Fibroblast of skin of back (primary cell): ENCODE results near the gene FETUB.
A peak's percentile ranks its signal among the peaks of the same experiment; 100 is the strongest.
"Not testable (repeated sequence)": the region's sequence is repeated elsewhere in the genome, so short reads cannot be mapped to it uniquely, and the experiment has no call there.

Experiments
- DNase-seq: peaks from one replicate; pipeline ENCODE4 v3.0.0-alpha.2; 2013

FETUB gene

GRCh38 chr3:186613637-186614265 is 26.4 kb upstream of the FETUB start:
- peak; percentile 4 for DNase-seq

GRCh38 chr3:186614266-186614596 is 26.0 kb upstream of the FETUB start:
- no peak for DNase-seq

DNA sequence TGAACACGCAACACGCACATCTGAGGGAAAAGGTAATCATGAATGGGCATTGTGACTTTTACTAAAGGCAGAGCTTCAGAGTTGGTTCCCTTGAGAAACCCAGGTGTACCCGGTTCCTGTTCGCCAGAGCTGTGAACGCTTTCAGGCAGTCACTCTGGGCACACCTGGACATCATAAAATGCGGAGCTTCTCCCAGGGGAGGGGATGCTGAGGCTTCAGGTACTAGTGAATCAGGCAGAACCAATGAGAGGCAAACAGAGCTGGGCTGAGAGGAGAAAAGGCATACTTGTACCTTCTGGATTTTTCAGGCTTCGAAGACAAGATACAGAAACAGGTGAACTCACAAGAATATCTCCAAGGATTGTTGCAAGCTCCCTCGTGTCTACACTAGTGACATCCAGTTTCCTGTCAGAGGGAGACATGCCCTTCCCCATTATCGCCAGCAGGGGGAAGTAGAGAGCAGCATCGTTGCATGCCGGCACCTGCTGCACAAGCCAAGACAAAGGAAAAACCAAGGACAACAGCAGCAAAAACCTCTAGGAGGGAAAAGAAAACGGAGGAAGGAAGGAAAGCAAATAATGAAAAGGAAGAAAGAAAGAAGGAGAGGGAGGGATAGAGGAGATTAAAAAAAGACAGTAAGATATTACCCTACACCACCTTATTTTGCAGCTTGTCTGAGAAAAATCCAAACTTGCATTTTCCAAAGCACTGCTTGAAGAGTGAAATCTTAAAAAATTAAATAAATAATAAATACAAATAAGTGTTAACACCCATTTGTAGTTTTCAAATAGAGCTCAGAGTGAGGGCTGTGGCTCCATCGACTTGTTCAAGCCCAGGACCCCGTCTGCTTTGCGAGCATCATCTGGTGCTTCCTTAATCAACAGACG is 25.4 kb upstream of the FETUB start:
- peak; percentile 62 for DNase-seq

- DNase-seq, result no peak
Observed at GRCh38 chr3:186616299-186616617, 23.9 kb upstream of the FETUB start.

DNA sequence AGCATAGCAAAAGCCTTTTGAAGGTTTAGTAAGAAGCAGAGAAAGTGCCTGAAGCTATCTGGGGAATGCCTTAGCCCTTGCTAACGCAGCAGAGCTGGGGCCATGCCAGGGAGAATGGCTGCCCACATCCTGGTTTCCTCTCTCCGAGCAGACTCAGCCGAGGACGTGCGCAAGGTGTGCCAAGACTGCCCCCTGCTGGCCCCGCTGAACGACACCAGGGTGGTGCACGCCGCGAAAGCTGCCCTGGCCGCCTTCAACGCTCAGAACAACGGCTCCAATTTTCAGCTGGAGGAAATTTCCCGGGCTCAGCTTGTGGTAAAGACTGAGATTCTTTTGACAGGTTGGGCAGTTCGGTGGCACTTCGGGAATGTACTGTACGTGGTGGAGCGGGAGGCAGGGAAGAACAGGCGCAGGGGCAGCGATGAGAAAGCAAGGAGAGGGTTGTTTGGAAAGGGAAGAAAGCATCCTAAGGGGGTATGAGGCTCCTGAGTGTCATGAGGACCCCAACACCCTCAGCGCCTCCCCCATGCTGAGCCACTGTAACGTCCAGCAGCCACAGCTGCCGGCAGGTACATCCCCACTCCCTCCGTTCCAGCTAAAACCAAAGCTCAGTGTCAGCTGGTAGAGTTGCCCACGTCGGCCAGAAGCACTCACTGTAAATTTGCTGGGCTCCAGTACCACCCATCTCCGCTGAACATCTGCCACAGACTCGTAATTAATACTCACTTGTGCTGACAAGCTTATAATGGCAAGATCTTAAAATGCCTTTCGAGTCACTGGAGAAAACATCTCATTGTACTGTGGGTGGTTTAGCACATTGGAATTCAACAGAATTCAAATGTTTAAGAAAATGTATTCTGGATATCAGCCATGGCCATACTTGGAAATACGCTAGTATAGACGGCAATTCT is 22.9 kb upstream of the FETUB start:
- peak; percentile 95 for DNase-seq

GRCh38 chr3:186618318-186618938 is 21.8 kb upstream of the FETUB start:
- no peak for DNase-seq

DNA sequence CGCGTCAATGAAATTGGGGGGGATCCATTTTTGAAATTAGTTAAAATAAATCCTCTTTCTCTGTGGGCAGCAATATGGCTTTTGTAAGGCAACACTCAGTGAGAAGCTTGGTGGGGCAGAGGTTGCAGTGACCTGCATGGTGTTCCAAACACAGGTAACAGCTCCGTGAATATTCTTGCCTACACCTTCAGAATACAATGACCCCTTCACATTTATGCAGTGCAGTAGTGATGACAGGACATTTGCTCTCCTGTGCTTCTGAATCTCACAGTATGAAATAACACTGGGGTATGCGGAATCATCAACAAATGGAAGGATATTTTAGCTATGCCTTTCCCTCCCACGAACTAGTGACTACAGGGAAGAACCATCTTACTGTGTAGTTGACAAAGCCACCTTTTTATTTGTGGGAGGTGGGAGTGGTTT is 20.4 kb upstream of the FETUB start:
- no peak for DNase-seq

DNA sequence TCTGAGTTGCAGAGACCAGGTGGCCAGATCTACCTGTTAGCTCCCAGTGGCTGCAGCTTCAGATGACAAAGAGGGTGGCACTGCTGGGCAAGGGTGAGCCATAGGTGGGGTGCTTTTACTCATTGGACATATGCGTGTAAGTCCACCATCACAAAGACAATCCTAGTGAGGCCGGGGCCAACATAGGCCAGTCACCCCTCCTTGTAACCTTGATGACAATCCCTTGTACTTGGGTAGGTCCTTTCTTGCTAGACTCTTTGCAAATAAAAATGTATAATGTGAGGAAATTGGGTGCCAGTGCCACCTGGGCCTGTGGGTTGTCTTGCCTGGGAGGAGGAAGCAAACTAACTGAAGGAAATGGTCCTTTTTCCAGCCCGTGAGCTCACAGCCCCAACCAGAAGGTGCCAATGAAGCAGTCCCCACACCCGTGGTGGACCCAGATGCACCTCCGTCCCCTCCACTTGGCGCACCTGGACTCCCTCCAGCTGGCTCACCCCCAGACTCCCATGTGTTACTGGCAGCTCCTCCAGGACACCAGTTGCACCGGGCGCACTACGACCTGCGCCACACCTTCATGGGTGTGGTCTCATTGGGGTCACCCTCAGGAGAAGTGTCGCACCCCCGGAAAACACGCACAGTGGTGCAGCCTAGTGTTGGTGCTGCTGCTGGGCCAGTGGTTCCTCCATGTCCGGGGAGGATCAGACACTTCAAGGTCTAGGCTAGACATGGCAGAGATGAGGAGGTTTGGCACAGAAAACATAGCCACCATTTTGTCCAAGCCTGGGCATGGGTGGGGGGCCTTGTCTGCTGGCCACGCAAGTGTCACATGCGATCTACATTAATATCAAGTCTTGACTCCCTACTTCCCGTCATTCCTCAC is 19.7 kb upstream of the FETUB start:
- DNase-seq, result no peak

DNA sequence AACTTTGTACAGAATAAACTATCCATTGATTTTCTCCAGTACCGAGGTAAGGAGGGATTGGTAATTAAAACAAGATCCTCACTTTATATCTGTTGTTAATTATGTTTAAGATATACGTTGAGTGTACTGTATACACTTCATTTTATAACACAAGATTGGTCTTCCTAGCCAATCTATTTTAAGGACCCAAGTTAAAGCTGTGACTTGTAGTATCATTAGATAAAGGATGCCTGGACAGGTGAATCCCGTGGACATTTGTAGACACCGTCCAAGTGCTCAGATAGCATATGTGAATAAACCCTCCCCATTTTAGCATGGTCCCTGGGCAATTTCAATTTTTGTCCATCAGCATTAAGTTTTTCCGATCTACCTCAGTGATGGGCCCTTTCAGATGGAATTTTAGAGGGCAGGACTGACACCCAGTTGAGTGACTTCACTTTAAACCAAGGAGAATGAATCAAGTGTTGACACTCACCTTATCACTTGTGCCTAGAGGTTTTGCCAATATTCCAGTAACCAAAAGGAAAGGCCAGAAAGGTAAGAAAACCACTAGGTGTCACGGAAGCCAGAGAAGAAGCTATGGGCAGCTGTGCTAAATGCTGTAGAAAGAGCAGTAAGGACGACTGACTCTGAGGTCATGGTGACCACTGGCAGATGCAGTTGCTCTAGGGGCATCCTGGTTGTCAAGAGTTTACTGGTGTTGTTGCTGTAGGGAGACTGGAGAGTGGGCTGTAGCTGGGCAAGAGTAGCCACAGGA is 18.1 kb upstream of the FETUB start:
- DNase-seq, result no peak

GRCh38 chr3:186622651-186623310 is 17.4 kb upstream of the FETUB start:
- DNase-seq, result no peak

- DNase-seq, result no peak
Observed at GRCh38 chr3:186624598-186624997, 15.6 kb upstream of the FETUB start.

DNA sequence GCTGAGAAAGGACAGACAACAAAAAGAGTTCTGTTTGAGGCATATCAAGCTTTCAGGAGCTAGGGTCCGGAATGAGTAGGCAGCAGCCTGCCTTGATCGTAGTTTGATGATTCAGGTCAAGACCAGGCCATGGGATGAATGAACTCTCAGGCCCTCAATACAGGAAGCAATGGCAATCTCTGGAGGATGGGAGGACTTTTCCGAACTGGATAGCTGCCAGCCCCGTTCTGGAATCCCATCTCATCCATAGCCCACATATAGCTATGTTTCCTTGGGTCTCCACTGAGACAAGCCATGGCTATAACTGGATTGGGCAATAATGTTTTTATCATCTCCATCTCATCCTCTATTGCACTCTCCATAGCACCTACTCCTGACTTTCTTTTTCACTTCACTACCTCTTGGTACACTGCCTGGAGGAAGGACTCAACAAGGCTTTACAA is 14.6 kb upstream of the FETUB start:
- no peak for DNase-seq

DNA sequence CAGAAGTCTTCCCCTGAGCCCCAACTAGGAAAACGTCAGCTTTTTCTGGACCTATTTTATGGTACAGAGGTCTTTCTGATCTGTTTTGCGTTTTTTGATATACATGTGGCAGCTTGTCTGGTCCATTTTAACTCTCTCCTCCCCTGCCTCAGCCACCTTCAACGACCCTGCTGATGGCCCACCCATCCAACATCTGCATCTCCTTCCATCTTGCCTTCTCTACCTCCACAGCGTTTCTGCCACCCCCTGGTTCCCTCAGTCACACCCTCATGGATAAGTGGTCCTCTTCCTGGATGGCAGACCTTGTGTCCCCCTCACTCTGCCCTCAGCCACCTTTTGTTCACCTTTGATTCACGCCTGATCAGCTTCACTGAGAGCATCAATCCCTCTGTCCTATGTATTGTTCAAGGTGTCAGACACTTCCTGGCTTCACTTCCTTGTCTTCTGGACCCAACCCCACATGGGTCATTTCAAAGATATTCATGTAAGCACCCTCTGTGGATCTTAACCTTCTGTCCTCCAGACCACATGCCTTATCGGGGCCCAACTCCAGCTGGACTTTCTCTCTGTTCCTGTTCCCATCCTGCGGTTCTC is 13.8 kb upstream of the FETUB start:
- DNase-seq, result no peak

DNA sequence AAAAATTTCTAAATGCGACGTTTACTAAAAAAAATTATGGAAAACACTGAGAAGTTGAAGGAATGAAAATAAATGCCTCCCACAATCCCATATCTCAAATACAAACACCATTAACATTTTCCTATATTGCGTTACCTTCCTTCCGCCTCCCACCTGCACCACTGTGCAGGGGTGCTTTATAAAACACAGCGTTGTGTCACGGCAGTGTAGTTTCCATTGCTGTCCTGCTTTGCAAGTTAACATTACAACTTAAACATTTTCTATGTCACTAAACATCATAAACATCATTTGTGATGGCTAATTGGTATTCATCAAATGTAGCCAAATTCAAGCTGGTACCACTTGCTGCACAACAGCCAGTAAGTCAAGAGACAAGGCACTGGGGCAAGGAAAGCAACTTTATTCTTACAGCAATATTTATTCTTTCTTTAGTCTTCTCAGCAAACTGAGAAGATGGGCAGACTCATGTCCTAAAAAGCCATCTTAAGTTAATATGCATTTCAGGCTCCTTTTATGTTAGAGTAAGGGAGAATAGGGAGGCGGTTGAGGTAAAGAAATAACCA is 12.3 kb upstream of the FETUB start:
- DNase-seq, result no peak

DNA sequence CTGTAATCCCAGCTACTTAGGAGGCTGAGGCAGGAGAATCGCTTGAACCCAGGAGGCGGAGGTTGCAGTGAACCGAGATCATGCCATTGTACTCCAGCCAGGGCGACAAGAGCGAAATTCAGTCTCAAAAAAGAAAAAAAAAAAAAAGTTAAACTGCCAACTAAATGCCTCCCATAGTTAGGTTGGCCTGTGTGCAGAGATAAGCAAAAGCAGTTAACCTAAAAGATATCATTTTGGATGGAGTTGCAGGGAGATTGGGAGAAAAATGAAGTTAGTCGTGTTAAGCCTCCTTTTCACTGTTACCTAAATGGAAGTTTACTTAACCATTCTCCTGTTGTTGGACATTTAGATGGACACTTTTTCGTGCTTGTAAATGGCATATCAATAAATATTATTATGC is 11.4 kb upstream of the FETUB start:
- no peak for DNase-seq

GRCh38 chr3:186630950-186631641 is 9.1 kb upstream of the FETUB start:
- DNase-seq, result no peak

GRCh38 chr3:186633481-186633880 is 6.7 kb upstream of the FETUB start:
- no peak for DNase-seq

DNA sequence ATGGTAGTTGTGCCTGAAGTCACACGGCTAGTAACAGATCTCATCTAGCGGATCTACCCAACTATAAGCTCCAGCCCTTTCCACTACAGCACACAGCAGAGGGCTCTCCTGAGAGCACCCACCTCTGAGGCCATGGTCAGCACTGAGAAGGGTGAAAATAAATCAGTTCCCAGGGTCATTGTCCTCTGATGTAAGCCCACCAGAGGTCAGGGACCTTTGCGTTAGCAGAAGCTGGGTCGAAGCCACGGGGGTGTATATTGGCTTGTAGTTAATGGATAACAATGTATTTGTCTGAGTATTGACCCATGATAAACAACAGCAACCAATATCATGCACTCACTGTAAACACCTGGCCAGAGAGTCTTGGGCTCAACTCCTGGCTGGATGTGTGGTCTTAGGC is 6.0 kb upstream of the FETUB start:
- DNase-seq, result not testable (repeated sequence)

DNA sequence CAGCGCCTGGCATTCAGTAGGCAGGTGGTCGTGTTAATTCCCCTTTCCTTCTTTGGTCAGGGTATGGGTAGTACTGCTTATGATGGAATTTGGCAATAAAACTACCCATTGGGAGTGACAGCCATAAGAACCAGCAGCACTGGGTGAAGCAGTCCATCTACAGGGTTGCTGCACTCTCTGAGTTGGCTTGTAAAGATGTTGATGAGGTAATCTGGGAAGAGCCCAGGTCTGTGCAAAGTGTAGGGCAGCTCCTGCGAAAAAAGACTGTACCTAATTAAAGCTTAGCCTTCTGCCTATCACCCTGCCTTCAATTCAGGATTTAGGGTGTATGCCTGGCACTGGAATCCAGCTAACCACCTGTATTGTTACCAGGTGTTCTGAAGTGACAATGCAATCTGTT is 4.7 kb upstream of the FETUB start:
- DNase-seq, result no peak
